ENCODE data around the gene RABGAP1L. TPM values are rescaled to one million over a fixed set of nuclear protein-coding genes. Genes with fewer than 3 reads are reported as not detected.

RABGAP1L gene
- total RNA-seq, 1 experiment from 2014 or later = 29.3 TPM

- TF ChIP-seq MAX (IDR thresholded peaks at IDR 0.05) (no peak), ZFX (IDR thresholded peaks at IDR 0.05) (no peak), POLR2AphosphoS5 (IDR thresholded peaks at IDR 0.05; ENCODE audit: low read depth, low read length) (no peak), TCF7L2 (IDR thresholded peaks at IDR 0.05; ENCODE audit: borderline replicate concordance, extremely low read depth, insufficient read depth, insufficient read length) (no peak), SRF (IDR thresholded peaks at IDR 0.05; ENCODE audit: low read depth) (no peak)
Measured at GRCh38 chr1:174569240-174569639, 409.9 kb downstream of the RABGAP1L start (continued).

- Histone ChIP-seq H4K20me1 (ENCODE audit: insufficient read depth) (no peaks in the 10 kb centered on the region), H3K27me3 (ENCODE audit: insufficient read depth, low read length) (no peaks in the 10 kb centered on the region), H3K36me3 (ENCODE audit: control insufficient read depth in 1 of 2, insufficient read depth in 2 of 2, low read length in 2 of 2) (no peaks in the 10 kb centered on the region), H3K9me3 (ENCODE audit: control insufficient read depth in 1 of 2, insufficient read depth in 1 of 2, low read depth in 1 of 2, low read length in 2 of 2) (peaks cover 0 to 10% of the 10 kb centered on the region in 2 experiments; a peak in 1 of 4 replicates), H3K9ac (ENCODE audit: low read length) (no peak overlapping the region), H3K9me2 (ENCODE audit: insufficient read depth) (no peaks in the 10 kb centered on the region), H3K4me2 (ENCODE audit: low read length) (no peak overlapping the region), H3K27ac (ENCODE audit: low read depth, low read length) (no peak overlapping the region), H2AFZ (ENCODE audit: low read depth, low read length, poor library complexity, severe bottlenecking) (no peak overlapping the region), H3K4me3 (replicated peaks in 1 of 2; ENCODE audit: low read depth in 1 of 2, low read length in 2 of 2) (no peak overlapping the region), H3K4me1 (ENCODE audit: control insufficient read depth in 1 of 2, insufficient read depth in 2 of 2, low read length in 2 of 2) (no peaks in the 10 kb centered on the region), H3K79me2 (ENCODE audit: insufficient read depth, low read length) (no peaks in the 10 kb centered on the region)
- DNase-seq (ENCODE audit: low read depth, low spot score) (no peak), ATAC-seq (no peak)
- RAD21 ChIA-PET (ENCODE audit: low non-redundant PET in 1 of 2, low total read pairs in 2 of 2, uncharacterized antibody in 2 of 2, unreplicated experiment in 2 of 2) = no interaction called here
- TF ChIP-seq CTCF (IDR thresholded peaks at IDR 0.05 in 2 of 3, conservative IDR thresholded peaks at IDR 0.05 in 1 of 3; ENCODE audit: borderline replicate concordance in 1 of 3, insufficient read depth in 1 of 3, low read depth in 2 of 3, low read length in 2 of 3) (no peak), CBX3 (IDR thresholded peaks at IDR 0.05; ENCODE audit: low read depth) (no peak), SIN3A (IDR thresholded peaks at IDR 0.05; ENCODE audit: low read depth) (no peak), SP1 (IDR thresholded peaks at IDR 0.05; ENCODE audit: low read depth) (no peak), POLR2AphosphoS5 (IDR thresholded peaks at IDR 0.05; ENCODE audit: low read depth, low read length) (no peak), TCF7L2 (IDR thresholded peaks at IDR 0.05; ENCODE audit: borderline replicate concordance, extremely low read depth, insufficient read depth, insufficient read length) (no peak), YY1 (IDR thresholded peaks at IDR 0.05; ENCODE audit: extremely low read depth, insufficient replicate concordance, low read depth, low read length) (no peak), CEBPB (IDR thresholded peaks at IDR 0.05; ENCODE audit: low read depth) (no peak), ELF1 (IDR thresholded peaks at IDR 0.05; ENCODE audit: borderline replicate concordance, low read depth) (no peak), POLR2A (IDR thresholded peaks at IDR 0.05; ENCODE audit: borderline replicate concordance, extremely low read depth, insufficient read depth, insufficient read length) (no peak), ZNF274 (IDR thresholded peaks at IDR 0.05; ENCODE audit: low read depth, low read length) (no peak), ATF3 (IDR thresholded peaks at IDR 0.05) (no peak), REST (IDR thresholded peaks at IDR 0.05; ENCODE audit: low read depth) (no peak), JUND (IDR thresholded peaks at IDR 0.05) (no peak), EZH2 (IDR thresholded peaks at IDR 0.05) (no peak), RAD21 (IDR thresholded peaks at IDR 0.05; ENCODE audit: low read depth) (no peak)
- CTCF ChIA-PET = no interaction called here
- no TSS peak for BruUV-seq (replicated peaks)
- POLR2A ChIA-PET = no interaction called here
- intact Hi-C loops (cut with micrococcal nuclease) = no loop called here
Measured at GRCh38 chr1:174572771-174573170, 413.5 kb downstream of the RABGAP1L start.

Data from HCT116 (cell line).